Panc1 (cell line): Measurements from ENCODE around the gene MAST4.

ENCODE experiments used
- CTCF ChIP-seq: fragments of 450-650 bp; IDR thresholded peaks from 2 replicates; pipeline ENCODE4 v1.5.1; 2017; ENCODE audit warnings: mild to moderate bottlenecking
- POLR2AphosphoS5 ChIP-seq: IDR thresholded peaks from 2 replicates; pipeline ENCODE4 v1.6.1; 2012; ENCODE audit warnings: mild to moderate bottlenecking, low read depth, low read length, moderate library complexity
- REST ChIP-seq, 2 experiments: IDR thresholded peaks; 2 replicates each; pipeline ENCODE4 v1.6.1; 2011 to 2012; ENCODE audit warnings: low read depth in 2 of 2, control low read depth in 1 of 2, low read length in 1 of 2, mild to moderate bottlenecking in 1 of 2, moderate library complexity in 1 of 2; ENCODE audit not compliant: insufficient read depth in 1 of 2
- TCF7L2 ChIP-seq: IDR thresholded peaks from 2 replicates; pipeline ENCODE4 v1.6.1; 2011; ENCODE audit warnings: mild to moderate bottlenecking, low read depth, low read length, inconsistent platforms

- TF ChIP-seq CTCF (no peak), POLR2AphosphoS5 (no peak), TCF7L2 (no peak), REST (IDR thresholded peaks at IDR 0.05; ENCODE audit: insufficient read depth in 1 of 2, low read depth in 2 of 2, low read length in 1 of 2) (no peak)
These were observed 280.1 kb downstream of the MAST4 start for GRCh38 chr5:66876266-66876807.
